Liver (tissue), 9 donors: Measurements from ENCODE around the gene OSBPL1A. TPM values are rescaled to one million over a fixed set of nuclear protein-coding genes. Genes with fewer than 3 reads are reported as not detected.

Source experiments
- DNase-seq: peaks from one replicate; pipeline ENCODE4 v3.0.0-alpha.2; 2017; ENCODE audit warnings: low spot score
- H3K27ac ChIP-seq, 2 donors: one replicate each; pipeline ENCODE4 v1.7.0; 2013; ENCODE audit warnings: inconsistent platforms in 2 of 2, low read length in 2 of 2, control low read depth in 1 of 2, low read depth in 1 of 2, mild to moderate bottlenecking in 1 of 2
- H3K27me3 ChIP-seq, 4 donors: one replicate each; pipeline versions ENCODE4 v1.6.1 to v1.7.0; 2013; ENCODE audit warnings: low read length in 3 of 4, inconsistent platforms in 1 of 4, mild to moderate bottlenecking in 1 of 4, moderate library complexity in 1 of 4; ENCODE audit not compliant: control insufficient read depth in 4 of 4, insufficient read depth in 4 of 4
- H3K36me3 ChIP-seq, 4 donors: one replicate each; pipeline versions ENCODE4 v1.6.1 to v1.7.0; 2013; ENCODE audit warnings: low read length in 3 of 4, mild to moderate bottlenecking in 3 of 4, low read depth in 1 of 4, moderate library complexity in 1 of 4; ENCODE audit not compliant: control insufficient read depth in 4 of 4, insufficient read depth in 3 of 4
- H3K4me1 ChIP-seq, 4 donors: one replicate each; pipeline versions ENCODE4 v1.6.1 to v1.7.0; 2013; ENCODE audit warnings: low read length in 3 of 4, mild to moderate bottlenecking in 3 of 4, moderate library complexity in 1 of 4; ENCODE audit not compliant: control insufficient read depth in 4 of 4, insufficient read depth in 4 of 4
- H3K4me3 ChIP-seq, 3 donors: one replicate each; pipeline versions ENCODE4 v1.6.1 to v1.7.0; 2013; ENCODE audit warnings: low read length in 3 of 3, control low read depth in 1 of 3, low read depth in 1 of 3, mild to moderate bottlenecking in 1 of 3
- H3K9ac ChIP-seq, 2 donors: one replicate each; pipeline ENCODE4 v1.7.0; 2013; ENCODE audit warnings: low read length in 2 of 2, mild to moderate bottlenecking in 2 of 2, moderate library complexity in 2 of 2, control low read depth in 1 of 2, low read depth in 1 of 2
- H3K9me3 ChIP-seq, 4 donors: one replicate each; pipeline versions ENCODE4 v1.6.1 to v1.7.0; 2013; ENCODE audit warnings: low read length in 3 of 4; ENCODE audit not compliant: control insufficient read depth in 4 of 4
- EGR1 ChIP-seq, 2 donors: IDR thresholded peaks; 2 replicates each; pipeline ENCODE4 v1.6.1; 2016 to 2018; ENCODE audit warnings: antibody characterized with exemption in 2 of 2, low read depth in 2 of 2
- FOXA1 ChIP-seq: IDR thresholded peaks from 2 replicates; pipeline ENCODE4 v1.6.1; 2016; ENCODE audit warnings: antibody characterized with exemption
- GABPA ChIP-seq, 2 donors: IDR thresholded peaks in 1 of 2; conservative IDR thresholded peaks in 1 of 2; 2 replicates each; pipeline ENCODE4 v1.6.1; 2016; ENCODE audit warnings: antibody characterized with exemption in 2 of 2, mild to moderate bottlenecking in 1 of 2, moderate library complexity in 1 of 2
- HNF4A ChIP-seq, 2 donors: conservative IDR thresholded peaks; 2 replicates each; pipeline ENCODE4 v1.6.1; 2016; ENCODE audit warnings: antibody characterized with exemption in 2 of 2, mild to moderate bottlenecking in 2 of 2
- HNF4G ChIP-seq: IDR thresholded peaks from 2 replicates; pipeline ENCODE4 v1.6.1; 2016; ENCODE audit warnings: antibody characterized with exemption
- JUND ChIP-seq, 2 donors: IDR thresholded peaks; 2 replicates each; pipeline ENCODE4 v1.6.1; 2016; ENCODE audit warnings: antibody characterized with exemption in 2 of 2
- NR2F2 ChIP-seq: IDR thresholded peaks from 2 replicates; pipeline ENCODE4 v1.6.1; 2016; ENCODE audit warnings: antibody characterized with exemption
- RXRA ChIP-seq, 2 donors: IDR thresholded peaks; 2 replicates each; pipeline ENCODE4 v1.6.1; 2017 to 2018; ENCODE audit warnings: antibody characterized with exemption in 2 of 2, mild to moderate bottlenecking in 1 of 2
- TAF1 ChIP-seq: conservative IDR thresholded peaks from 2 replicates; pipeline ENCODE4 v1.6.1; 2016; ENCODE audit warnings: antibody characterized with exemption, mild to moderate bottlenecking
- WGBS: extraction: QIAGEN DNeasy Blood & Tissue Kit; methylation state at CpG from one replicate; pipeline ENCODE4 v1.1.7; 2013; 5-methylcytosine and 5-hydroxymethylcytosine counted together
- polyA plus RNA-seq, 2 donors: library from polyadenylated mRNA; stranded (reverse) in 1 of 2; unstranded in 1 of 2; fragments of 200-250 nt in 1 of 2; fragments of >200 nt in 1 of 2; fragmentation: Nextera tagmentation in 1 of 2; extraction: Ambion mirVana in 1 of 2; gene quantifications; one replicate each; pipeline versions ENCODE4 v1.2.1 to v1.2.3, GENCODE V29; 2013 to 2015
- total RNA-seq, 2 donors: library from RNA; depleted of rRNA; stranded (reverse); fragments of >200 nt; gene quantifications; one replicate each; pipeline ENCODE4 v1.2.3, GENCODE V29; 2014
- TF ChIP-seq, protein P1 (sequence below): IDR thresholded peaks from 2 replicates; pipeline ENCODE4 v1.6.1; 2016; ENCODE audit warnings: antibody characterized with exemption
- TF ChIP-seq, protein P2 (sequence below): IDR thresholded peaks from 2 replicates; pipeline ENCODE4 v1.6.1; 2016; ENCODE audit warnings: antibody characterized with exemption, mild to moderate bottlenecking
- donor health status: healthy.
- donor health status: healthy.
- donor health status: healthy.
- donor health status: healthy.
- donor health status: healthy.

The OSBPL1A gene
- total and polyA plus RNA-seq, 4 donors = 5.4 to 12.6 (median 8.9) TPM

DNA sequence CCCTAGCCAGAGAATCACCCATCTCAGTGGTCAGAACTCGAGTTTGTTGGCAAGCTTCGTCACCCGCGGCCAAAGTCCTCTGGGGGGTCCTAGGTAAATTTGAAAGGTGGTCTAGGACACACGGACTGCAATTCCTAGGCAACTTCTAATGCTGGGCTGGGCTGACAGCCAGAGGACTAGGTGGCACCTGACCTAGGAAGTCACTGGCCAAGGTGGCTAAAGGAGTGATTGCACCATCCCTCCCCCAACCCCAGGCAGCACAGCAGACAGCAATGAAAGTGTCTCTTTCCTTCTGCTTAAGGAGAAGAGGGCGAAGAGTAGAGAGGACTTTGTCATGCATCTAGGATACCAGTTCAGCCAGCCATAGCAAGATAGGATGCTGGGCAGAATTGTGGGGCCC, 147.9 kb downstream of the OSBPL1A start:
- 92% methylated on average over 6 of the region's 6 CpGs for WGBS
- TF ChIP-seq NR2F2 (no peak), HNF4A (conservative IDR thresholded peaks at IDR 0.05) (no peak), FOXA1 (no peak), TAF1 (no peak), HNF4G (no peak), RXRA (IDR thresholded peaks at IDR 0.05) (no peak), EGR1 (IDR thresholded peaks at IDR 0.05; ENCODE audit: low read depth in 2 of 2) (no peak), JUND (IDR thresholded peaks at IDR 0.05) (no peak), GABPA (IDR thresholded peaks at IDR 0.05 in 1 of 2, conservative IDR thresholded peaks at IDR 0.05 in 1 of 2) (no peak)
- TF ChIP-seq, protein P1, sequence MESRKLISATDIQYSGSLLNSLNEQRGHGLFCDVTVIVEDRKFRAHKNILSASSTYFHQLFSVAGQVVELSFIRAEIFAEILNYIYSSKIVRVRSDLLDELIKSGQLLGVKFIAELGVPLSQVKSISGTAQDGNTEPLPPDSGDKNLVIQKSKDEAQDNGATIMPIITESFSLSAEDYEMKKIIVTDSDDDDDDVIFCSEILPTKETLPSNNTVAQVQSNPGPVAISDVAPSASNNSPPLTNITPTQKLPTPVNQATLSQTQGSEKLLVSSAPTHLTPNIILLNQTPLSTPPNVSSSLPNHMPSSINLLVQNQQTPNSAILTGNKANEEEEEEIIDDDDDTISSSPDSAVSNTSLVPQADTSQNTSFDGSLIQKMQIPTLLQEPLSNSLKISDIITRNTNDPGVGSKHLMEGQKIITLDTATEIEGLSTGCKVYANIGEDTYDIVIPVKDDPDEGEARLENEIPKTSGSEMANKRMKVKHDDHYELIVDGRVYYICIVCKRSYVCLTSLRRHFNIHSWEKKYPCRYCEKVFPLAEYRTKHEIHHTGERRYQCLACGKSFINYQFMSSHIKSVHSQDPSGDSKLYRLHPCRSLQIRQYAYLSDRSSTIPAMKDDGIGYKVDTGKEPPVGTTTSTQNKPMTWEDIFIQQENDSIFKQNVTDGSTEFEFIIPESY = no peak
- TF ChIP-seq, protein P2, sequence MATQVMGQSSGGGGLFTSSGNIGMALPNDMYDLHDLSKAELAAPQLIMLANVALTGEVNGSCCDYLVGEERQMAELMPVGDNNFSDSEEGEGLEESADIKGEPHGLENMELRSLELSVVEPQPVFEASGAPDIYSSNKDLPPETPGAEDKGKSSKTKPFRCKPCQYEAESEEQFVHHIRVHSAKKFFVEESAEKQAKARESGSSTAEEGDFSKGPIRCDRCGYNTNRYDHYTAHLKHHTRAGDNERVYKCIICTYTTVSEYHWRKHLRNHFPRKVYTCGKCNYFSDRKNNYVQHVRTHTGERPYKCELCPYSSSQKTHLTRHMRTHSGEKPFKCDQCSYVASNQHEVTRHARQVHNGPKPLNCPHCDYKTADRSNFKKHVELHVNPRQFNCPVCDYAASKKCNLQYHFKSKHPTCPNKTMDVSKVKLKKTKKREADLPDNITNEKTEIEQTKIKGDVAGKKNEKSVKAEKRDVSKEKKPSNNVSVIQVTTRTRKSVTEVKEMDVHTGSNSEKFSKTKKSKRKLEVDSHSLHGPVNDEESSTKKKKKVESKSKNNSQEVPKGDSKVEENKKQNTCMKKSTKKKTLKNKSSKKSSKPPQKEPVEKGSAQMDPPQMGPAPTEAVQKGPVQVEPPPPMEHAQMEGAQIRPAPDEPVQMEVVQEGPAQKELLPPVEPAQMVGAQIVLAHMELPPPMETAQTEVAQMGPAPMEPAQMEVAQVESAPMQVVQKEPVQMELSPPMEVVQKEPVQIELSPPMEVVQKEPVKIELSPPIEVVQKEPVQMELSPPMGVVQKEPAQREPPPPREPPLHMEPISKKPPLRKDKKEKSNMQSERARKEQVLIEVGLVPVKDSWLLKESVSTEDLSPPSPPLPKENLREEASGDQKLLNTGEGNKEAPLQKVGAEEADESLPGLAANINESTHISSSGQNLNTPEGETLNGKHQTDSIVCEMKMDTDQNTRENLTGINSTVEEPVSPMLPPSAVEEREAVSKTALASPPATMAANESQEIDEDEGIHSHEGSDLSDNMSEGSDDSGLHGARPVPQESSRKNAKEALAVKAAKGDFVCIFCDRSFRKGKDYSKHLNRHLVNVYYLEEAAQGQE = no peak

DNA sequence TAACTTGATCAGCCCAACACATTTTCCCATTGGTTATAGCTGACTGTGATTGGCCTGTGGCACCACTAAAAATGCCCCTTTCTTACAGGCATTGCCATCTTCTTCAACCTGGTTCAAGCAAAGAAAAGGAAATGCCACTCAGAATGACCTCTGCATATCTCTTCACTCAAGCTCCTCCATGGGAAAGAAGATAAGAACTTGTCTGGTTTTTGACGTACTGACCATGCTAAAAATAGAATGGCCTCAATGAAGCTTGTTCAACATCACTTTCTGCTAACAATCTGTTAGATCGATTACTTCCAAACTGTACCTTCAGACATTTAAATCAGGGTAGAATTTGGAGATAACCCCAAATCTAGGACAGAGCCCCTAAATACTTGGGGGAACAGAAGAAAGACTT, 149.3 kb downstream of the OSBPL1A start:
- 77% methylated on average over 2 of the region's 2 CpGs for WGBS
- no peak overlapping the region for H3K27ac ChIP-seq

More for the DNA sequence above, 147.9 kb downstream of the OSBPL1A start:
- no peak overlapping the region for H3K9ac ChIP-seq
- H3K9me3 ChIP-seq = no peaks in the 10 kb centered on the region
- H3K4me1 ChIP-seq = no peaks in the 10 kb centered on the region
- H3K4me3 ChIP-seq = no peak overlapping the region
- no peak for DNase-seq
- no peaks in the 10 kb centered on the region for H3K27me3 ChIP-seq
- no peaks in the 10 kb centered on the region for H3K36me3 ChIP-seq
- H3K27ac ChIP-seq = no peak overlapping the region

DNA sequence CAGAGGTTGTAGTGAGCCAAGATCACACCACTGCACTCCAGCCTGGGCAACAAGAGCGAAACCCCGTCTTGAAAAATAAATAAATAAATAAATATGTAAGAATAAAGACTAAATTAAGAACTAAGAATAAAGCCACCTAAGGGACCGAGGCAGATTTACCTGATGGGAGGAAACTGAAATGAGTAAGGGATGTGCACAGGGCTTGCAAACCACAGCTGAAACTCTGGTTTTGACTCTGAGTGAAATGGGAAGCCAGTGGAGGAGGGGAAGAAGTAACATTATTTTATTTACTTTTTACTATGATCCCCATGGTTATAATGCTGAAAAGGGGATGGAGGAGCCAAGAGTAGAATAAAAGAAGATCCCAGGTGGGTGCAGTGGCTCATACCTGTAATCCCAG, 151.5 kb downstream of the OSBPL1A start:
- Histone ChIP-seq H3K9me3 (no peaks in the 10 kb centered on the region), H3K9ac (no peak overlapping the region), H3K27me3 (no peaks in the 10 kb centered on the region), H3K27ac (no peak overlapping the region), H3K36me3 (no peaks in the 10 kb centered on the region), H3K4me3 (no peak overlapping the region), H3K4me1 (peaks cover 0 to 2% (median 0%) of the 10 kb centered on the region in 4 donors)
- WGBS = 89% methylated on average over 3 of the region's 3 CpGs
- no peak for DNase-seq
- no peak for TF ChIP-seq JUND (IDR thresholded peaks at IDR 0.05)

More for the DNA sequence above, 149.3 kb downstream of the OSBPL1A start:
- Histone ChIP-seq H3K4me3 (no peak overlapping the region), H3K36me3 (no peaks in the 10 kb centered on the region), H3K9ac (no peak overlapping the region), H3K9me3 (no peaks in the 10 kb centered on the region), H3K27me3 (no peaks in the 10 kb centered on the region), H3K4me1 (peaks cover 0 to 2% (median 0%) of the 10 kb centered on the region in 4 donors)
- TF ChIP-seq HNF4G = no peak
- no peak for DNase-seq
